ENCODE results near the gene ZFAND6. TPM values are rescaled to one million over a fixed set of nuclear protein-coding genes. Genes with fewer than 3 reads are reported as not detected.

ZFAND6 gene
- total RNA-seq, 3 donors from 2014 or later, result 141 to 193 (median 159) TPM

DNA sequence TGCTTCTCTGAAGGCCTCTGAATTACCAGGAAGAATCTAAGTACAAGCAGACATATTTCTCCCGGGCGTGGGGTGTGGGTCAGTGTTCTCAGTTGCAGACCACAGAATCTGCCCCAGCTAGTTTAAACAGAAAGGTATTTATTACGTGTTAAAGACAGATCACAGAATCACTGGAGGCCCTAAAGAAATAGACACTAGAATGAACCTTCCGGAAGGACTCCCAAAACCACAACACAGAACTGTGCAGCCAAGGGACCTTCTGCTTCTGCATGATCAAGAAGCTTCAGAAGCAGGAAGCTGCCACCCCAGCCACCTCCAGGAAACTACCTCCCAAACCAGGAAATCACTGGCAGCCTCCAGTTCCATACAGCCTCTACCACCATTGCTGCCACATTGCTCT lies 32.7 kb upstream of the ZFAND6 start:
- H3K9me3 ChIP-seq, result no peaks in the 10 kb centered on the region
- TF ChIP-seq CTCF (IDR thresholded peaks at IDR 0.05) (no peak), POLR2A (IDR thresholded peaks at IDR 0.05) (no peak), POLR2AphosphoS5 (IDR thresholded peaks at IDR 0.05) (no peak)
- no peaks in the 10 kb centered on the region for H3K4me1 ChIP-seq
- intact Hi-C loops (cut with DNase I; ENCODE audit: low total_unique reads), result no loop called here
- H3K27me3 ChIP-seq, result no peaks in the 10 kb centered on the region
- no peak overlapping the region for H3K4me3 ChIP-seq
- no peaks in the 10 kb centered on the region for H3K36me3 ChIP-seq
- no peak for DNase-seq (ENCODE audit: low spot score in 2 of 2)
- no peak overlapping the region for H3K27ac ChIP-seq

- H3K27me3 ChIP-seq, result no peaks in the 10 kb centered on the region
- no peak overlapping the region for H3K4me3 ChIP-seq
- intact Hi-C loops (cut with DNase I; ENCODE audit: low total_unique reads), result no loop called here
- TF ChIP-seq POLR2AphosphoS5 (IDR thresholded peaks at IDR 0.05), result no peak
- no peak for DNase-seq (ENCODE audit: low spot score in 2 of 2)
- no peaks in the 10 kb centered on the region for H3K4me1 ChIP-seq
- no peaks in the 10 kb centered on the region for H3K9me3 ChIP-seq
- H3K27ac ChIP-seq, result no peak overlapping the region
- H3K36me3 ChIP-seq, result no peaks in the 10 kb centered on the region
Observed at GRCh38 chr15:80028937-80029336, 30.5 kb upstream of the ZFAND6 start.

GRCh38 chr15:80031841-80032240 lies 27.6 kb upstream of the ZFAND6 start:
- H3K9me3 ChIP-seq, result no peaks in the 10 kb centered on the region
- H3K4me1 ChIP-seq, result no peaks in the 10 kb centered on the region
- no peak overlapping the region for H3K4me3 ChIP-seq
- intact Hi-C loops (cut with DNase I; ENCODE audit: low total_unique reads), result no loop called here
- H3K27me3 ChIP-seq, result no peaks in the 10 kb centered on the region
- TF ChIP-seq POLR2A (IDR thresholded peaks at IDR 0.05) (no peak), CTCF (IDR thresholded peaks at IDR 0.05) (no peak), POLR2AphosphoS5 (IDR thresholded peaks at IDR 0.05) (no peak)
- no peak for DNase-seq (ENCODE audit: low spot score in 2 of 2)
- H3K36me3 ChIP-seq, result no peaks in the 10 kb centered on the region
- H3K27ac ChIP-seq, result no peak overlapping the region

- TF ChIP-seq POLR2A (IDR thresholded peaks at IDR 0.05) (no peak), CTCF (IDR thresholded peaks at IDR 0.05) (no peak), POLR2AphosphoS5 (IDR thresholded peaks at IDR 0.05) (no peak)
- no peak for DNase-seq (ENCODE audit: low spot score in 2 of 2)
- intact Hi-C loops (cut with DNase I; ENCODE audit: low total_unique reads), result no loop called here
- no peak overlapping the region for H3K4me3 ChIP-seq
- no peak overlapping the region for H3K27ac ChIP-seq
- no peaks in the 10 kb centered on the region for H3K27me3 ChIP-seq
- H3K9me3 ChIP-seq, result no peaks in the 10 kb centered on the region
- H3K36me3 ChIP-seq, result no peaks in the 10 kb centered on the region
- H3K4me1 ChIP-seq, result no peaks in the 10 kb centered on the region
Observed at GRCh38 chr15:80034629-80035028, 24.8 kb upstream of the ZFAND6 start.

GRCh38 chr15:80036071-80036470 lies 23.4 kb upstream of the ZFAND6 start:
- H3K27ac ChIP-seq, result no peak overlapping the region
- H3K27me3 ChIP-seq, result no peaks in the 10 kb centered on the region
- no peaks in the 10 kb centered on the region for H3K9me3 ChIP-seq
- TF ChIP-seq POLR2AphosphoS5 (IDR thresholded peaks at IDR 0.05), result no peak
- no peak for TF ChIP-seq CTCF (IDR thresholded peaks at IDR 0.05)
- TF ChIP-seq POLR2A (IDR thresholded peaks at IDR 0.05), result no peak
- H3K4me3 ChIP-seq, result no peak overlapping the region
- H3K4me1 ChIP-seq, result no peaks in the 10 kb centered on the region
- DNase-seq (ENCODE audit: low spot score in 2 of 2), result no peak
- H3K36me3 ChIP-seq, result no peaks in the 10 kb centered on the region
- intact Hi-C loops (cut with DNase I; ENCODE audit: low total_unique reads), result no loop called here

Data from breast epithelium (tissue), 4 donors.